ENCODE measurements around the gene MACROD2.

GRCh38 chr20:15235471-15236198 lies 1240.3 kb downstream of the MACROD2 start:
- no peak for TF ChIP-seq ZNF274 (IDR thresholded peaks at IDR 0.05; ENCODE audit: low read depth, low read length)
- TF ChIP-seq YY1 (IDR thresholded peaks at IDR 0.05; ENCODE audit: insufficient read depth, insufficient read length): no peak
